Mesodermal cell (in vitro differentiated cells): Measurements from ENCODE around the gene MKI67.

Source experiments
- H3K27ac ChIP-seq: 2 replicates; pipeline ENCODE4 v1.7.0; 2013; ENCODE audit warnings: mild to moderate bottlenecking, low read depth, low read length, moderate library complexity; ENCODE audit not compliant: severe bottlenecking
- H3K36me3 ChIP-seq: 2 replicates; pipeline ENCODE4 v1.7.1; 2013; ENCODE audit warnings: mild to moderate bottlenecking, low read length, moderate library complexity; ENCODE audit not compliant: control insufficient read depth, insufficient read depth
- H3K4me1 ChIP-seq: one replicate; pipeline ENCODE4 v1.7.1; 2013; ENCODE audit warnings: mild to moderate bottlenecking, low read length; ENCODE audit not compliant: insufficient read depth, control insufficient read depth, poor library complexity, severe bottlenecking
- H3K4me3 ChIP-seq: 2 replicates; pipeline ENCODE4 v1.7.0; 2013; ENCODE audit warnings: low read length, control low read depth, mild to moderate bottlenecking; ENCODE audit not compliant: insufficient read depth, poor library complexity, severe bottlenecking; ENCODE audit errors: extremely low read depth
- H3K9me3 ChIP-seq: 2 replicates; pipeline ENCODE4 v1.7.1; 2013; ENCODE audit warnings: mild to moderate bottlenecking, low read length, moderate library complexity; ENCODE audit not compliant: control insufficient read depth
- WGBS, 2 experiments: methylation state at CpG; one replicate each; pipeline ENCODE4 v1.1.5; 2013; ENCODE audit warnings: missing lambda C conversion rate in 2 of 2; ENCODE audit not compliant: insufficient coverage in 2 of 2; 5-methylcytosine and 5-hydroxymethylcytosine counted together

MKI67 gene

GRCh38 chr10:128063736-128064107 is 62.5 kb downstream of the MKI67 start:
- Histone ChIP-seq H3K9me3 (no peaks in the 10 kb centered on the region), H3K36me3 (peaks cover 17% of the 10 kb centered on the region), H3K27ac (peak overlapping the region; percentile 75), H3K4me1 (peaks cover 28% of the 10 kb centered on the region), H3K4me3 (no peak overlapping the region)
- WGBS, 2 experiments: 85 to 88% methylated on average over 7 of the region's 7 CpGs

- Histone ChIP-seq H3K27ac (peak overlapping the region; percentile 75), H3K4me3 (no peak overlapping the region), H3K4me1 (peaks cover 28% of the 10 kb centered on the region), H3K9me3 (no peaks in the 10 kb centered on the region), H3K36me3 (peaks cover 15% of the 10 kb centered on the region)
- WGBS, 2 experiments: 68 to 77% methylated on average over 14 to 19 of the region's 19 CpGs
Measured at GRCh38 chr10:128062881-128063563, 63.2 kb downstream of the MKI67 start.

- Histone ChIP-seq H3K4me3 (no peak overlapping the region), H3K9me3 (no peaks in the 10 kb centered on the region), H3K36me3 (peaks cover 15% of the 10 kb centered on the region), H3K27ac (peak overlapping the region; percentile 75), H3K4me1 (peaks cover 28% of the 10 kb centered on the region)
- 40 to 45% methylated on average over 8 of the region's 11 CpGs for WGBS, 2 experiments
Measured at GRCh38 chr10:128062331-128062880, 63.8 kb downstream of the MKI67 start.

GRCh38 chr10:128061306-128062300 is 64.6 kb downstream of the MKI67 start:
- WGBS, 2 experiments: 83 to 93% methylated on average over 4 to 6 of the region's 14 CpGs
- Histone ChIP-seq H3K9me3 (no peaks in the 10 kb centered on the region), H3K36me3 (peaks cover 11% of the 10 kb centered on the region), H3K4me1 (peaks cover 28% of the 10 kb centered on the region), H3K4me3 (no peak overlapping the region), H3K27ac (peak overlapping the region; percentile 6)

- Histone ChIP-seq H3K4me3 (no peak overlapping the region), H3K4me1 (peaks cover 28% of the 10 kb centered on the region), H3K36me3 (peaks cover 9% of the 10 kb centered on the region), H3K27ac (no peak overlapping the region), H3K9me3 (no peaks in the 10 kb centered on the region)
- WGBS, 2 experiments: 95 to 96% methylated on average over 8 of the region's 9 CpGs
Measured at GRCh38 chr10:128060341-128061250, 65.6 kb downstream of the MKI67 start.

GRCh38 chr10:128059982-128060293 is 66.3 kb downstream of the MKI67 start:
- peaks cover 15% of the 10 kb centered on the region for H3K36me3 ChIP-seq
- no peak overlapping the region for H3K27ac ChIP-seq
- peaks cover 28% of the 10 kb centered on the region for H3K4me1 ChIP-seq
- no peak overlapping the region for H3K4me3 ChIP-seq
- no peaks in the 10 kb centered on the region for H3K9me3 ChIP-seq
- WGBS, 2 experiments: 79 to 100% methylated on average over 1 of the region's 1 CpG

GRCh38 chr10:128059266-128059981 is 66.8 kb downstream of the MKI67 start:
- no peak overlapping the region for H3K27ac ChIP-seq
- no peaks in the 10 kb centered on the region for H3K9me3 ChIP-seq
- no peak overlapping the region for H3K4me3 ChIP-seq
- peaks cover 27% of the 10 kb centered on the region for H3K4me1 ChIP-seq
- WGBS, 2 experiments: 86 to 87% methylated on average over 6 to 12 of the region's 15 CpGs
- peaks cover 11% of the 10 kb centered on the region for H3K36me3 ChIP-seq

- H3K36me3 ChIP-seq: peaks cover 10% of the 10 kb centered on the region
- no peak overlapping the region for H3K4me3 ChIP-seq
- H3K4me1 ChIP-seq: peaks cover 20% of the 10 kb centered on the region
- H3K27ac ChIP-seq: no peak overlapping the region
- no peaks in the 10 kb centered on the region for H3K9me3 ChIP-seq
Measured at GRCh38 chr10:128058750-128059134, 67.5 kb downstream of the MKI67 start.

GRCh38 chr10:128058106-128058749 is 68.0 kb downstream of the MKI67 start:
- Histone ChIP-seq H3K36me3 (peaks cover 10% of the 10 kb centered on the region), H3K4me3 (no peak overlapping the region), H3K4me1 (peaks cover 16% of the 10 kb centered on the region), H3K27ac (no peak overlapping the region), H3K9me3 (no peaks in the 10 kb centered on the region)
- 91 to 92% methylated on average over 7 of the region's 9 CpGs for WGBS, 2 experiments
